CD4-positive, alpha-beta T cell treated with Interleukin-15 for 1 hour (primary cell): ENCODE data around the gene LPA.
"Not testable (repeated sequence)": the region's sequence is repeated elsewhere in the genome, so short reads cannot be mapped to it uniquely, and the experiment has no call there.

Experiments used
- DNase-seq: peaks from one replicate; pipeline ENCODE4 v3.0.0-alpha.2; 2020

Gene LPA

GRCh38 chr6:160664198-160664597 lies at the start of gene LPA:
LPA (minus strand) TSS chr6:160664275; CDS start chr6:160664214, 61 bp downstream.
- DNase-seq, result not testable (repeated sequence)

GRCh38 chr6:160708993-160709392 lies 44.9 kb upstream of the LPA start:
- DNase-seq, result not testable (repeated sequence)

- DNase-seq, result not testable (repeated sequence)
These were observed 40.6 kb upstream of the LPA start for GRCh38 chr6:160704688-160705087.

- not testable (repeated sequence) for DNase-seq
These were observed 38.0 kb upstream of the LPA start, which contains the start of gene PLG for GRCh38 chr6:160701918-160702680. PLG (plus strand) TSS chr6:160702244; CDS start chr6:160702305, 61 bp downstream.

GRCh38 chr6:160697826-160698225 lies 33.8 kb upstream of the LPA start:
- DNase-seq, result no peak

GRCh38 chr6:160696884-160697283 lies 32.8 kb upstream of the LPA start:
- DNase-seq, result not testable (repeated sequence)

GRCh38 chr6:160695622-160696021 lies 31.5 kb upstream of the LPA start:
- DNase-seq, result not testable (repeated sequence)

- DNase-seq, result not testable (repeated sequence)
These were observed 30.9 kb upstream of the LPA start for GRCh38 chr6:160695025-160695424.

- DNase-seq, result no peak
These were observed 28.4 kb upstream of the LPA start for GRCh38 chr6:160692369-160692959.

GRCh38 chr6:160691617-160692016 lies 27.5 kb upstream of the LPA start:
- DNase-seq, result no peak

- no peak for DNase-seq
These were observed 26.4 kb upstream of the LPA start for GRCh38 chr6:160690458-160690857.

GRCh38 chr6:160685762-160686450 lies 21.8 kb upstream of the LPA start:
- DNase-seq, result no peak

- not testable (repeated sequence) for DNase-seq
These were observed 21.2 kb upstream of the LPA start for GRCh38 chr6:160685101-160685761.

- DNase-seq, result no peak
These were observed 15.3 kb upstream of the LPA start for GRCh38 chr6:160679402-160679769.

- no peak for DNase-seq
These were observed 14.8 kb upstream of the LPA start for GRCh38 chr6:160678744-160679401.

- no peak for DNase-seq
These were observed 14.2 kb upstream of the LPA start for GRCh38 chr6:160678230-160678629.

- DNase-seq, result not testable (repeated sequence)
These were observed 12.3 kb upstream of the LPA start for GRCh38 chr6:160676418-160676817.

- no peak for DNase-seq
These were observed 4.5 kb upstream of the LPA start for GRCh38 chr6:160668589-160668988.

GRCh38 chr6:160667639-160668481 lies 3.8 kb upstream of the LPA start:
- DNase-seq, result no peak

- no peak for DNase-seq
These were observed 1.2 kb downstream of the LPA start for GRCh38 chr6:160662842-160663241.

GRCh38 chr6:160662429-160662828 lies 1.6 kb downstream of the LPA start:
- no peak for DNase-seq

- DNase-seq, result no peak
These were observed 2.9 kb downstream of the LPA start for GRCh38 chr6:160661216-160661615.
